ENCODE measurements around the gene UBAC1. TPM values are rescaled to one million over a fixed set of nuclear protein-coding genes. Genes with fewer than 3 reads are reported as not detected.
"Not testable (repeated sequence)": the region's sequence is repeated elsewhere in the genome, so short reads cannot be mapped to it uniquely, and the experiment has no call there.

UBAC1 gene
- total and polyA plus RNA-seq, 4 donors, result 16.2 to 115 (median 16.4) TPM

DNA sequence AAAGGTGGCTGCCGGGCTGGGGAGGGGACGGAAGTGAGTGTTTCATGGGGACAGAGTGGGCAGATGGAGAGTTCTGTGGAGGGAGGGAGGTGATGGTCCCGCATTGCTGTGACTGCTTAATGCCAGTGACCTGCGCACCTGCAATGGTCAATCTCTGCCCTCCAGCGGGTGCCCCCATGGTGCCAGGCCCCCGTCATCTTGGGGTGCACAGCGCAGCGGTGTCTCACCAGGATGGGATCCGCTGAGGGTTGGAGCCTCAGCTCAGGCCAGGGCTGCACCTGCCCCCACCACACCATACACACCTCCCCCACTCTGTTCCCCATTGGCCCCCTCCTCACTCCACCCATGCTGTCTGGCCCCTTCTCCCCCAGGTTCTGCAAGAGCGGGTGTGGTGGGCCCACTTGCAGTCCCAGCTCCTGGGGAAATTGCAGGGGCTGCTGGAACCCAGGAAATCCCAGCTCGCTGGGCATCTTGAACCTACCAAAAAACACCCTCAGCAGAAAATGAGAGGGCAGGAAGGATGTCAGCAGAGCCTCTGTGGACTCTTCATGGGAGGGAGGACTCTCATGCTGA lies 41.8 kb downstream of the UBAC1 start:
- TF ChIP-seq, protein P1, sequence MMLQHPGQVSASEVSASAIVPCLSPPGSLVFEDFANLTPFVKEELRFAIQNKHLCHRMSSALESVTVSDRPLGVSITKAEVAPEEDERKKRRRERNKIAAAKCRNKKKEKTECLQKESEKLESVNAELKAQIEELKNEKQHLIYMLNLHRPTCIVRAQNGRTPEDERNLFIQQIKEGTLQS (IDR thresholded peaks at IDR 0.05), result no peak
- TF ChIP-seq CTCF (IDR thresholded peaks at IDR 0.05; ENCODE audit: low read depth, low read length, missing input control) (no peak), HNF4G (IDR thresholded peaks at IDR 0.05) (no peak), JUND (IDR thresholded peaks at IDR 0.05) (no peak), EGR1 (IDR thresholded peaks at IDR 0.05; ENCODE audit: low read depth in 2 of 2) (no peak), REST (IDR thresholded peaks at IDR 0.05) (no peak), RAD21 (IDR thresholded peaks at IDR 0.05) (no peak), SP1 (IDR thresholded peaks at IDR 0.05) (no peak), HNF4A (conservative IDR thresholded peaks at IDR 0.05) (no peak), NR2F2 (IDR thresholded peaks at IDR 0.05) (no peak), MAX (IDR thresholded peaks at IDR 0.05) (no peak), ZBTB33 (IDR thresholded peaks at IDR 0.05) (no peak), GABPA (IDR thresholded peaks at IDR 0.05 in 1 of 2, conservative IDR thresholded peaks at IDR 0.05 in 1 of 2) (no peak), FOXA2 (IDR thresholded peaks at IDR 0.05) (no peak), FOXA1 (IDR thresholded peaks at IDR 0.05) (no peak), YY1 (IDR thresholded peaks at IDR 0.05) (no peak), TAF1 (conservative IDR thresholded peaks at IDR 0.05) (no peak), RXRA (IDR thresholded peaks at IDR 0.05) (no peak)
- 99% methylated on average over 11 of the region's 11 CpGs for WGBS
- no peak overlapping the region for H3K27ac ChIP-seq (ENCODE audit: low read depth in 1 of 2, low read length in 2 of 2)
- peaks cover 8 to 18% (median 15%) of the 10 kb centered on the region in 4 donors for H3K36me3 ChIP-seq (ENCODE audit: control insufficient read depth in 4 of 4, insufficient read depth in 3 of 4, low read depth in 1 of 4, low read length in 3 of 4)
- no peaks in the 10 kb centered on the region for H3K4me1 ChIP-seq (ENCODE audit: control insufficient read depth in 4 of 4, insufficient read depth in 4 of 4, low read length in 3 of 4)
- H3K9ac ChIP-seq (ENCODE audit: low read depth in 1 of 2, low read length in 2 of 2), result no peak overlapping the region
- no peaks in the 10 kb centered on the region for H3K27me3 ChIP-seq (ENCODE audit: control insufficient read depth in 4 of 4, insufficient read depth in 4 of 4, low read length in 3 of 4)
- H3K9me3 ChIP-seq (ENCODE audit: control insufficient read depth in 4 of 4, low read length in 3 of 4), result peaks cover 18 to 33% (median 25%) of the 10 kb centered on the region in 4 donors
- DNase-seq (ENCODE audit: low spot score), result no peak
- no peak overlapping the region for H3K4me3 ChIP-seq (ENCODE audit: low read depth in 1 of 3, low read length in 3 of 3)

- Histone ChIP-seq H3K4me3 (ENCODE audit: low read depth in 1 of 3, low read length in 3 of 3) (peak overlapping the region in 1 of 3 donors; percentile 12), H3K36me3 (ENCODE audit: control insufficient read depth in 4 of 4, insufficient read depth in 3 of 4, low read depth in 1 of 4, low read length in 3 of 4) (peaks cover 9 to 35% (median 24%) of the 10 kb centered on the region in 4 donors), H3K9me3 (ENCODE audit: control insufficient read depth in 4 of 4, low read length in 3 of 4) (peaks cover 20 to 38% (median 32%) of the 10 kb centered on the region in 4 donors)
- not testable (repeated sequence) for H3K4me1 ChIP-seq (ENCODE audit: control insufficient read depth in 4 of 4, insufficient read depth in 4 of 4, low read length in 3 of 4); H3K27me3 ChIP-seq (ENCODE audit: control insufficient read depth in 4 of 4, insufficient read depth in 4 of 4, low read length in 3 of 4); H3K27ac ChIP-seq (ENCODE audit: low read depth in 1 of 2, low read length in 2 of 2); H3K9ac ChIP-seq (ENCODE audit: low read depth in 1 of 2, low read length in 2 of 2); DNase-seq (ENCODE audit: low spot score)
- WGBS, result 98% methylated on average over 12 of the region's 12 CpGs
These were observed 44.9 kb downstream of the UBAC1 start for GRCh38 chr9:135916227-135916626.

Measured in liver (tissue), 9 donors.